Anterior cingulate cortex (tissue), 58 donors: Measurements from ENCODE around the gene GRK4.
A peak's percentile ranks its signal among the peaks of the same experiment; 100 is the strongest.
"Not testable (repeated sequence)": the region's sequence is repeated elsewhere in the genome, so short reads cannot be mapped to it uniquely, and the experiment has no call there.

Experiments used
- DNase-seq, 58 donors: peaks; one replicate each; lab custom pipeline; 2025; lab: John Stamatoyannopoulos, UW

GRK4 gene

GRCh38 chr4:2963175-2963965, at the start of gene GRK4, which contains the start of gene NOP14:
GRK4 (plus strand) TSS chr4:2963571; CDS start chr4:2964071, 500 bp downstream.
NOP14 (minus strand) TSS chr4:2963406; CDS start chr4:2963319, 87 bp downstream.
- DNase-seq: peak; percentile 56 to 99 (median 95)

- no peak for DNase-seq
These were observed 48.9 kb upstream of the GRK4 start for GRCh38 chr4:2914256-2915126.

- no peak for DNase-seq
These were observed 47.6 kb upstream of the GRK4 start for GRCh38 chr4:2915789-2916188.

- DNase-seq: not testable (repeated sequence)
These were observed 46.7 kb upstream of the GRK4 start for GRCh38 chr4:2916696-2917095.

- DNase-seq: not testable (repeated sequence)
These were observed 45.1 kb upstream of the GRK4 start for GRCh38 chr4:2918300-2918699.

GRCh38 chr4:2918714-2919113, 44.7 kb upstream of the GRK4 start:
- DNase-seq: not testable (repeated sequence)

- DNase-seq: not testable (repeated sequence)
These were observed 40.8 kb upstream of the GRK4 start for GRCh38 chr4:2922453-2923101.

- no peak for DNase-seq
These were observed 40.2 kb upstream of the GRK4 start for GRCh38 chr4:2923141-2923551.

- peak in 3 of 58 donors; percentile 21 to 38 (median 31) for DNase-seq
These were observed 39.6 kb upstream of the GRK4 start for GRCh38 chr4:2923668-2924173.

GRCh38 chr4:2924286-2924685, 39.1 kb upstream of the GRK4 start:
- no peak for DNase-seq

GRCh38 chr4:2924765-2925301, 38.5 kb upstream of the GRK4 start:
- no peak for DNase-seq

GRCh38 chr4:2925496-2925895, 37.9 kb upstream of the GRK4 start:
- no peak for DNase-seq

GRCh38 chr4:2925931-2926860, 37.2 kb upstream of the GRK4 start:
- no peak for DNase-seq

- DNase-seq: no peak
These were observed 36.2 kb upstream of the GRK4 start for GRCh38 chr4:2927016-2927695.

- DNase-seq: no peak
These were observed 35.7 kb upstream of the GRK4 start for GRCh38 chr4:2927696-2928075.

- no peak for DNase-seq
These were observed 34.9 kb upstream of the GRK4 start for GRCh38 chr4:2928242-2929176.

- no peak for DNase-seq
These were observed 33.9 kb upstream of the GRK4 start for GRCh38 chr4:2929469-2929868.
